ENCODE results near the gene OXTR.

Gene OXTR

DNA sequence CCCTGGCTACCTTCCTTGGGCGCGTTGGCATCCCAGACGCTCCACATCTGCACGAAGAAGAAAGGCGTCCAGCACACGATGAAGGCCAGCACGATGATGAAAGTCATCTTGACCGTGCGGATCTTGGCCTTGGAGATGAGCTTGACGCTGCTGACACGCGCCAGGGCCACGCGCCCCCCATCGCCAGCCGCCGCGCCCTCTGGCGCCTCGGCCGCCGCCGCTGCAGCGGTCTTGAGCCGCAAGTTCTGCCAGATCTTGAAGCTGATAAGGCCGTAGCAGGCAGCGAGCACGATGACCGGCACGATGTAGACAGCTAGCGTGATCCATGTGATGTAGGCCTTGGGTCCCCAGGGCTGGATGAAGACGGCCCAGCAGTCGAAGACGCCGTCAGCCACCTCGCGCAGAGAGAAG, 2.2 kb downstream of the OXTR start:
- DNase-seq, result no peak

GRCh38 chr3:8766148-8766547, 3.3 kb downstream of the OXTR start:
- no peak for DNase-seq

DNA sequence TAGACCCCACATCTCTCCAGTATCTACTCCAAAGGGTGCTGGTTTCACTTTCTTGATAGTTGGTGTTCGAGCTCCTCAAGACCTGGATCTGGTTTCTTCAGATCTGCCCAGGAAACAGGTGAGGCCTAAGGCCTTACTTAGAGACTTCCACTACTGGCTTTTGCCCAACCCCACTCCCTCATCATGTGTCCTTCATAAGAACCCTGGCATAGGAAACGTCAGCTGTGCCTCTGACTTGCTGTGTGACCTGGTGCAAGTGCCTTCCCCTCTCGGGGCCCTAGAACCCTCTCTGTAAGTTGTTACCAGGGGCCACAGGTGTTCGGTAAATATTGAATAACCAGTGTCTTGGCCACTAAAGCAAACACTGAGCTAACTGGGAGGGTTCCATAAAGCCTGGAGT, 3.9 kb downstream of the OXTR start:
- no peak for DNase-seq

DNA sequence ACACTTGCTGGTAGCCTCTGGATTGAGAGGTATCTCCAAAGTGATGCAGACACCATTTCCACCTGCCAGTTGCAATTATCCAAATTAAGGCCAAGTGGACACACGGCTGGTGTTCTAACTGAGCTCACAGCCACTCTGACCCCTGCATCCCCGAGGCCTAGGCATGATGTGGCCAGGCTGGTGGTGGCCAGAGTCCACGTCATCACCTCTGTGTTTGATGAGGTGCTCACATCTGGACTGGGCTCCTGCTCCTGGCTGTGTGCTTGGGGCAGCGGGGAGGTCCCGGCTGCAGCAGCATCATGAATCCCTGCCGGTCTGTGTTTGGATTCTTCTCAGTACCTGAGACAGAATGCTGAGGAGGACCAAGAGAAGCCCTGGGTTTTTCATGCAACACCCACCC, 4.9 kb downstream of the OXTR start:
- no peak for DNase-seq

- no peak for DNase-seq
Observed at GRCh38 chr3:8762607-8763377, 6.6 kb downstream of the OXTR start.

GRCh38 chr3:8761866-8762265, 7.5 kb downstream of the OXTR start:
- no peak for DNase-seq

GRCh38 chr3:8760506-8760905, 8.9 kb downstream of the OXTR start:
- DNase-seq, result no peak

DNA sequence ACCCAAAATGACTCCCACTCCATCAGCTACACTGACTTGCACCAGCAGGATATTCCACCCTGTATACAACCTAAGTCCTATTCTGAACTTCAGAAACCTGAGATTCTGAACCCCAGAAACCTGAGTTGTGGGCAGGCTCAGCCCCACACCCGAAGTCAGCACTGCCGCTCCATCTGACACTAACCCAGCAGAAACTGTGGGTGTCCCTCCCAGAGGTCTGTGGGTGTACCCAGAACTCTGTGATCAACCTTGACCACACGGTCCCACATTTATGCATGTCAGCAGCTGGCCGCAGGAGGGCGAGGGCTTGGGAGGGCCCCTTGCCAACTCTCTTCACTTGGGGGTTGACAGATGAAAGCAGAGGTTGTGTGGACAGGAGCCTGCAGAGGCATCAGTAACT, 9.3 kb downstream of the OXTR start:
- no peak for DNase-seq

DNA sequence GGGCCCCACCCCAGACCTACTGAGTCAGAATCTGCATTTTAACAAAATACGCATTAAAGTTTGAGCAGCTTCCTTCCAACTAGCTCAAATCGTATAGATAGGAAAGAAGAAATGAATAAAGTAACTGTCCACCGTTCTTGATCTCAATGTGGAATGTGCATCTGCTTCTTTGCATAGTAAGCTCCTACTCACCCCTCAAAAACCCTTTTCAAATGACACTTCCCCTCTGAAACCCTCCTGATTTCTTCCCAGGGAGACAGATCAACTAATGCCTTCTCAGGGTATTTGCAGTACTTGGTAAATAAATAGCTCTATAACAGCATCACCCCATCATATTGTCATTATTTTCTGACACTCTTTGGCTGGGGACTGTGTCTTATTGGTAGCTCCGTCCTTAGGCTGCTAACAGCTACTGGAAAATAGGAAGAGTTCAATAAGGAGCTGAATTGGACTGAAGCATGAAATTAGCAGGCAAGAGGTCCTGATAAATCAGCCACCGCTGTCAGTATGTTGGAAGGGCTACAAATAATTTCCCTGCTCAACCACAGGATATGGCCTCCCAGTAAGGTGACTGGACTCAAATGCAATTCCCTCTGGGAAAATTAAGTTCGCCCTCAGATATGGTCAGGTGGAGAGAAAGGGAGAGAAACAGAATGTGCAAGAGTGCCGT, 10.2 kb downstream of the OXTR start:
- DNase-seq, result no peak

GRCh38 chr3:8757551-8758518, 11.6 kb downstream of the OXTR start:
- no peak for DNase-seq

GRCh38 chr3:8756671-8757070, 12.7 kb downstream of the OXTR start:
- no peak for DNase-seq

DNA sequence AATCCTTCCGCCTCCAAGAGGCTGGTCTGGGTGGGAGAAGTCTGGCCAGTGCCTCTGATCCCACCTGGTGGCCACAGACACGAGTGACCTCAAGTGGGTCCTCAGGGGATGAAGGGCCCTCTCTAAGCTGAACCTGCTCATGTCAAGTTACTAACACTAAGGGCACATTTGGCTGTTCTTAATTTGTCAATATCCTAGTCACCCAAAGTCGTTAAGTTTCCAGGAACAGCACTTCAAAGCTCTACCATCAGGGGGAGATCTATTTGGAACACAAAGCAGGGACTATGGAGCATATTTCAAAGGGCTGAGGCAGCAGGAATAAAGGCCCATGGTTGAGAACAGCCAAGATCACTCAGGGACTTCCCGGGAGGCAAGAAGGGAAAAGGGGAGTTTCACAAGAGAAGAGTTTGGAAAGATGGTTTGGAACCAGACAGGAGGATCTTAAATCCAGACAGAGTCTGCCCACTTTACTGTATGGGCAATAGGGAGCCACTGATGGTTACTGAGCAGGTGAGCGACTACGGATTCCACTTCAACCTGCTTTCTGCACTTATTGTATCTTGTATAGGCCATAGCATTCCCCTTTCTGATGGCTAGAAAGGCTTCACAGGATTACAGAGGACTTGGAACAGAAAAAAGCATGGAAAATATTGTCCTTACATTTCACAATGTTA, 13.7 kb downstream of the OXTR start:
- no peak for DNase-seq

- DNase-seq, result no peak
Observed at GRCh38 chr3:8755097-8755496, 14.3 kb downstream of the OXTR start.

- DNase-seq, result no peak
Observed at GRCh38 chr3:8752832-8753231, 16.6 kb downstream of the OXTR start.

DNA sequence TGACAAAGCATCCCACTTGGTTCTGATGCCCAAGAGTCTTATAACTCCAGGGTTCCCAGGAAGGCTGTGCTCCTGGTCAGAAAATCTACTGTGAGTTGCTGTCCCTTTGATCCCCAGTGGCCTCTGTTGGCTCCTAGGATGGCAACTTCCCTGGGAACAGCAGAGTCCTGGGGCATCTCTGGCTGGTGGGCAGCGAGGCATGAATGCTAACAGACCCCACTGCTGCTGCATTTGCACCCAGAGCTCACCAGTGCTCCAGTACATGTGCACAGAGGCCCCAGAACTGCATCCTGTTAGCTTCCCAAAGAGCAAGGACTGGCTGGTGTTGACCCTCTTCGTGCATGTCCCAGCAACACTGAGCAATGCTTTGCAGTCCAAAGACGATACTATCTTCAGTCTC, 20.1 kb downstream of the OXTR start:
- DNase-seq, result no peak

- DNase-seq, result no peak
Observed at GRCh38 chr3:8746780-8747345, 22.6 kb downstream of the OXTR start.

DNA sequence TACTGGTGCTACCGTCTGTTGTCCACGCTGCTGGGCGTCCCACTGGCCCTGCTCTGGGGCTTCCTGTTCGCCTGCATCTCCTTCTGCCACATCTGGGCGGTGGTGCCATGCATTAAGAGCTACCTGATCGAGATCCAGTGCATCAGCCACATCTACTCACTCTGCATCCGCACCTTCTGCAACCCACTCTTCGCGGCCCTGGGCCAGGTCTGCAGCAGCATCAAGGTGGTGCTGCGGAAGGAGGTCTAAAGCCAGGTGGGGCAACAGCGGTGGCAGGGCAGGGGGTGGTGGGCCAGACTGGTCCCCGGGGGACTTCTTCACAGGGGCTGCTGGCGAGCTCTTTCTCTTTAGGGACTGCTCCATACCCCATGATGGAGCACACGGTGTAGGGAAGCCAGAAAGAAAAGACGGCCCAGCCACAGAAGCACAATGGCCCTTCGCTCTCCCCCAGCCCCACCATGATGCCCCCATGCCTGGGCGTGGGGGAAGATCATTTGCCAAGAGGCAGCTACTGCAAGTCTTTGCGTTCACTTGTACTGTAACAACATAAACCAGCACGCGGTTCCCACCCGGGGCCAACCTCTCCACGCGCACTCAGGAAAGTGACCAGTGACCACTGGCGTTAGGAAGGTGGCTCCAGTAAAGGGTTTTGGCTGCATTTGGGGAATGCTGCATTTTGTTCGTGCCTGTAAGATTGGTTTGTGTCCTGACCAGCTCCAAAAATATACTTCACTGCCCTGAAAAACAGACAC, 23.6 kb downstream of the OXTR start:
- DNase-seq, result no peak

DNA sequence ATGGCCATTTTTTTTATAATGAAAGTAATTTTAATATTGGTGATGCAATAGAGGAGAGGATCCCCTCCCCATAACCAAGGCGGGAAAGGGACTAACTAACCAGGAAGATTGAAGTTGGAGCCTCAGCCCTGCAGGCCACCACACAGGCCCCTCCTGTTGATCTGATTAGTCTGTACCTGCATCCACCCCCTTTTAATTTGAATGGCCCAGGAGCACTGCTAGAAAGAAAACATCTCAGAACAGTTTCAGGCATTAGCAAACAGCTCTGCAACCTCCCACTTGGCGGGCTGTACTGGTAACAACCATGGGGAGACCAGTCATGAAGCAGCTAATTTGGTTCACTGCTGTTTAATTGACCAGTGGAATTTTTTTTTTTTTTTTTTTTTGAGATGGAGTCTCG, 25.5 kb downstream of the OXTR start:
- DNase-seq, result no peak

DNA sequence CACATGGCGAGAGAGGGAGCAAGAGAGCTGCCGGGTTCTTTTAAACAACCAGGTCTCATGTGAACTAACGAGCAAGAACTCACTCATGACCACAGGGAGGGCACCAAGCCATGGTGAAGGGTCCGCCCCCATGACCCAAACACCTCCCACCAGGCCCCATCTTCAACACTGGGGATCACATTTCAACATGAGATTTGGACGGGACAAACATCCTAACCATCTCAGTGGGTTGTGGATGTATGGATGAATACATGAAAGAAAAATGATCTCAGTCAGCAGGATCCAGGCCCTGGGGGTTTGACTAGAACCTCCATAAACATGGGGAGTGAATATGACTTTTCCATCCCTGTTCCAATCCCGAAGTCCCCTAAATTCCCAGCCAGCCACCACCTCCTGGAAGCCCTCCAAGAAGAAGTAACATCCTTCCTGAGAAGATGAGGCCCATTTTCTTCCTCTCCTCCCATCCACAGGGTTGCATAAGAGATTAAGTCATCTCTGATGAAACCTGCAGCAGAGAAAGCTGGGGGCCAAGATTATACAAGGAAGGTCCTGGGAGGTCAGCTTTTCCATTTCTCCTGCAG, 26.3 kb downstream of the OXTR start:
- no peak for DNase-seq

DNA sequence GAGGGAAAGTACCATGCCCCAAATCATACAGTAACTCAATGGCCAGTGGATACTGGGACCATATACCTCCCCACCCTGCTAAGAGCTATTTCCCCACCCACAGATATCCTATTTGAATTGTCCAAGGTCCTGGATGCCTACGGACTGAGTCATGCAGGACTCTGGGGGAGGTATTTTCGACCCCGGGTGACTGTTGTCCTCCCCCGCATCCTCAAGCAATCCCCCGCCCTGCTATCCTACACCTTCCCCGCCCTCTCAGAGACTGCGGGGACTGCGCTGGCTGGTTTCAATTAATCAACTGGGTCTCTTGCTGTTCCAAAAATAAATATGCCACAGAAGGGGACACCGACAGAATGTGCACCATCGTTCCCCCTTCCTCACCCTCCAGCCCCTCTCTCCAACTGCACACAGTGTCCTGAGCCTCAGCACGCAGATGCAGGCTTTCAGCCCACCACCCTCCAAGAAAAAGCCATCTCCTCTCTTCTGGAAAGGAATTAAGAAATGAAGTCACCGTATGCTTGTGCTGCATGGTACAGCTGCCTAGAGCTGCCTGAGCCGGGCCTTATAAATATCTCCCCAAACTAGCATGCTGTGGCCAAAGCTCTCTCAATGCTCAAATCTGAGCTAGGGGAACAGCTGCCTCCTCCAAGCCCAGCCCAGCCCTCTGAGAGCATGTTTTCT, 27.7 kb downstream of the OXTR start:
- no peak for DNase-seq
